K562 (cell line): ENCODE results near the gene SEMA3G. TPM values are rescaled to one million over a fixed set of nuclear protein-coding genes. Genes with fewer than 3 reads are reported as not detected.

ENCODE experiments used
- ATAC-seq: fragments of 200-7000 bp; cut with Tn5 transposase; 3 replicates; pipeline ENCODE4 v1.9.1; 2020; ENCODE audit warnings: moderate library complexity
- BruUV-seq: library from RNA; stranded (reverse); fragments of 400-500 nt; replicated peaks from 2 replicates; lab custom pipeline; 2021; lab: Mats Ljungman, UMichigan
- CTCF ChIA-PET: fragments of 300-600 bp; formaldehyde crosslinking; extraction: SDS; loops from one replicate; lab custom pipeline; 2021; ENCODE audit warnings: low intra/inter-chr PET ratio; lab: Yijun Ruan, JAX
- POLR2A ChIA-PET: fragments of 300-600, 350-650 bp; sonication (Branson Sonifier 250); formaldehyde crosslinking; extraction: SDS; loops from one replicate; lab custom pipeline; 2021; ENCODE audit warnings: antibody characterized with exemption, inconsistent platforms; lab: Yijun Ruan, JAX
- DNase-seq, 4 experiments: peaks; one replicate each; pipeline versions ENCODE4 v3.0.0 to v3.0.0-alpha.2; 2011 to 2018; ENCODE audit warnings: low spot score in 3 of 4, mixed read lengths in 3 of 4; ENCODE audit errors: extremely low read depth in 1 of 4
- FAIRE-seq: peaks from 2 replicates; lab custom pipeline; 2011; peaks lifted over from hg19 to GRCh38; lab: Jason Lieb, UNC
- H2AFZ ChIP-seq: 2 replicates; pipeline ENCODE4 v1.6.0; 2011; ENCODE audit warnings: low read depth, low read length, control low read depth, inconsistent platforms
- H3K27ac ChIP-seq: fragments of 200-600 bp; 3 replicates; pipeline ENCODE4 v1.8.0; 2011; ENCODE audit warnings: low read depth, mild to moderate bottlenecking, control low read depth, inconsistent platforms, low read length, moderate library complexity, mixed read lengths; ENCODE audit errors: extremely low read depth
- H3K27me3 ChIP-seq, 2 experiments: fragments of 300-600 bp in 1 of 2; 2 replicates in 1 of 2; 3 replicates in 1 of 2; pipeline versions ENCODE4 v1.6.0 to v1.8.0; 2011; ENCODE audit warnings: inconsistent platforms in 2 of 2, low read length in 2 of 2, mild to moderate bottlenecking in 1 of 2, mixed read lengths in 1 of 2, moderate library complexity in 1 of 2; ENCODE audit not compliant: control insufficient read depth in 2 of 2, insufficient read depth in 2 of 2
- H3K36me3 ChIP-seq: fragments of 300-600 bp; 3 replicates; pipeline ENCODE4 v1.8.0; 2011; ENCODE audit warnings: mild to moderate bottlenecking, low read length, inconsistent platforms; ENCODE audit not compliant: control insufficient read depth, insufficient read depth
- H3K4me1 ChIP-seq, 2 experiments: fragments of 200-600 bp in 1 of 2; replicated peaks in 1 of 2; 2 replicates in 1 of 2; 3 replicates in 1 of 2; pipeline versions ENCODE4 v1.5.1 to v1.8.0; 2011; ENCODE audit warnings: inconsistent platforms in 2 of 2, low read length in 2 of 2, mild to moderate bottlenecking in 1 of 2, mixed read lengths in 1 of 2, moderate library complexity in 1 of 2; ENCODE audit not compliant: control insufficient read depth in 2 of 2, insufficient read depth in 2 of 2
- H3K4me2 ChIP-seq: 2 replicates; pipeline ENCODE4 v1.6.1; 2011; ENCODE audit warnings: low read length, control low read depth, inconsistent platforms, mixed read lengths; ENCODE audit not compliant: insufficient read depth
- H3K4me3 ChIP-seq: fragments of 200-600 bp; sonication (generic), shearing (Covaris generic); 2 replicates; pipeline ENCODE4 v1.5.1; 2016; ENCODE audit warnings: control low read depth, inconsistent platforms
- H3K79me2 ChIP-seq: fragments of 200-600 bp; 3 replicates; pipeline ENCODE4 v1.8.0; 2011; ENCODE audit warnings: low read length, inconsistent platforms; ENCODE audit not compliant: control insufficient read depth, insufficient read depth
- H3K9ac ChIP-seq, 2 experiments: 2 replicates each; pipeline versions ENCODE4 v1.6.0 to v1.6.1; 2011; ENCODE audit warnings: low read depth in 2 of 2, low read length in 2 of 2, control low read depth in 1 of 2, inconsistent platforms in 1 of 2, mild to moderate bottlenecking in 1 of 2, mixed read lengths in 1 of 2; ENCODE audit not compliant: insufficient read depth in 1 of 2
- H3K9me1 ChIP-seq: one replicate; pipeline ENCODE4 v1.6.0; 2011; ENCODE audit warnings: inconsistent platforms, mild to moderate bottlenecking, low read length, moderate library complexity; ENCODE audit not compliant: control insufficient read depth, insufficient read depth
- H3K9me3 ChIP-seq: replicated peaks from 2 replicates; pipeline ENCODE4 v1.5.1; 2011; ENCODE audit warnings: low read depth, low read length, inconsistent platforms; ENCODE audit not compliant: control insufficient read depth, insufficient read depth
- H4K20me1 ChIP-seq: replicated peaks from 2 replicates; pipeline ENCODE4 v1.6.1; 2011; ENCODE audit warnings: low read length, inconsistent platforms, mixed read lengths; ENCODE audit not compliant: control insufficient read depth, insufficient read depth
- ARNT ChIP-seq, 2 experiments: fragments of 450-650 bp; IDR thresholded peaks; 2 replicates each; pipeline ENCODE4 v1.6.1; 2016; ENCODE audit warnings: mild to moderate bottlenecking in 1 of 2
- BHLHE40 ChIP-seq: IDR thresholded peaks from 2 replicates; pipeline ENCODE4 v1.6.1; 2011; ENCODE audit warnings: low read length, improper control_type of control experiment
- CBFA2T2 ChIP-seq: fragments of 450-650 bp; conservative IDR thresholded peaks from 2 replicates; pipeline ENCODE4 v1.6.1; 2017; ENCODE audit warnings: mild to moderate bottlenecking
- CBFA2T3 ChIP-seq: fragments of 450-650 bp; IDR thresholded peaks from 2 replicates; pipeline ENCODE4 v1.6.1; 2017
- NR2C1 ChIP-seq, 2 experiments: fragments of 450-650 bp; IDR thresholded peaks; 2 replicates each; pipeline ENCODE4 v1.6.1; 2017; ENCODE audit warnings: mild to moderate bottlenecking in 2 of 2, antibody characterized with exemption in 1 of 2, inconsistent platforms in 1 of 2, missing compliant biosample characterization in 1 of 2, missing genetic modification characterization in 1 of 2
- RAD51 ChIP-seq: fragments of 450-650 bp; IDR thresholded peaks from 2 replicates; pipeline ENCODE4 v1.7.1; 2016; ENCODE audit warnings: low read depth, mild to moderate bottlenecking, borderline replicate concordance
- RBM39 ChIP-seq: fragments of 200-400 bp; formaldehyde crosslinking; optimal IDR thresholded peaks from 2 replicates; pipeline ENCODE3; 2018; ENCODE audit warnings: low read depth, low read length
- U2AF2 ChIP-seq: fragments of 200-400 bp; formaldehyde crosslinking; optimal IDR thresholded peaks from 2 replicates; pipeline ENCODE3; 2017; ENCODE audit warnings: low read depth, mild to moderate bottlenecking, low read length
- WGBS: fragments of 100-300 bp; shearing (Covaris generic); methylation state at CpG from one replicate; pipeline ENCODE4 v1.1.6; 2016; ENCODE audit warnings: low coverage, mixed read lengths; ENCODE audit not compliant: insufficient coverage; ENCODE audit errors: missing lambda C conversion rate; 5-methylcytosine and 5-hydroxymethylcytosine counted together
- in situ Hi-C: fragments of 300-500 bp; cut with MboI; formaldehyde crosslinking; loops from 4 replicates; pipeline ENCODE4 v1.15.0; 2018; ENCODE audit warnings: inconsistent platforms, mixed read lengths
- intact Hi-C: fragments of 100-400 bp; cut with micrococcal nuclease; formaldehyde crosslinking; loops from 2 replicates; pipeline ENCODE4 v1.14.2; 2022
- polyA plus RNA-seq, 8 experiments: library from polyadenylated mRNA; depleted of rRNA in 4 of 8; stranded (reverse) in 5 of 8; unstranded in 3 of 8; fragments of >200 nt; fragmentation: Nextera tagmentation in 2 of 8; fragmentation: Illumina TruSeq in 1 of 8; extraction: Ambion mirVana in 2 of 8; extraction: Trizol in 1 of 8; gene quantifications; 2 replicates each; pipeline versions ENCODE4 v1.2.1 to v1.2.3, GENCODE V29; 2011 to 2014; ENCODE audit warnings: inconsistent platforms in 1 of 8, missing spikeins in 1 of 8
- total RNA-seq, 7 experiments: library from RNA; depleted of rRNA in 6 of 7; stranded (reverse); fragments of >200 nt in 6 of 7; fragmentation: Illumina TruSeq in 2 of 7; extraction: Trizol in 2 of 7; gene quantifications; 2 replicates each; pipeline versions ENCODE4 v1.2.1 to v1.2.3, GENCODE V29; 2011 to 2021; ENCODE audit warnings: low replicate concordance in 1 of 7
- TF ChIP-seq, protein P1 (sequence below): sonication (generic); formaldehyde crosslinking; IDR thresholded peaks from 2 replicates; pipeline ENCODE4 v1.5.0; 2020; ENCODE audit warnings: missing genetic modification reagents
- TF ChIP-seq, protein P2 (sequence below): sonication (generic); formaldehyde crosslinking; IDR thresholded peaks from 2 replicates; pipeline ENCODE4 v1.8.1; 2023; ENCODE audit warnings: mild to moderate bottlenecking, missing genetic modification reagents
- TF ChIP-seq, protein P3 (sequence below): sonication (generic); formaldehyde crosslinking; IDR thresholded peaks from 2 replicates; pipeline ENCODE4 v1.9.0; 2022; ENCODE audit warnings: mild to moderate bottlenecking, missing genetic modification reagents
- TF ChIP-seq, protein P4 (sequence below): fragments of 450-650 bp; formaldehyde crosslinking; conservative IDR thresholded peaks from 2 replicates; pipeline ENCODE4 v1.4.0; 2022; ENCODE audit warnings: mild to moderate bottlenecking, missing genetic modification characterization
- TF ChIP-seq, protein P5 (sequence below): sonication (generic); formaldehyde crosslinking; IDR thresholded peaks from 2 replicates; pipeline ENCODE4 v1.9.0; 2022; ENCODE audit warnings: mild to moderate bottlenecking, missing genetic modification reagents

Gene SEMA3G
- total and polyA plus RNA-seq, 9 of the 15 experiments (the other 6 are each of a cell fraction or from before 2014, with no cell fraction given) = 0.04 to 0.07 (median 0.05) TPM; not detected in 6

DNA sequence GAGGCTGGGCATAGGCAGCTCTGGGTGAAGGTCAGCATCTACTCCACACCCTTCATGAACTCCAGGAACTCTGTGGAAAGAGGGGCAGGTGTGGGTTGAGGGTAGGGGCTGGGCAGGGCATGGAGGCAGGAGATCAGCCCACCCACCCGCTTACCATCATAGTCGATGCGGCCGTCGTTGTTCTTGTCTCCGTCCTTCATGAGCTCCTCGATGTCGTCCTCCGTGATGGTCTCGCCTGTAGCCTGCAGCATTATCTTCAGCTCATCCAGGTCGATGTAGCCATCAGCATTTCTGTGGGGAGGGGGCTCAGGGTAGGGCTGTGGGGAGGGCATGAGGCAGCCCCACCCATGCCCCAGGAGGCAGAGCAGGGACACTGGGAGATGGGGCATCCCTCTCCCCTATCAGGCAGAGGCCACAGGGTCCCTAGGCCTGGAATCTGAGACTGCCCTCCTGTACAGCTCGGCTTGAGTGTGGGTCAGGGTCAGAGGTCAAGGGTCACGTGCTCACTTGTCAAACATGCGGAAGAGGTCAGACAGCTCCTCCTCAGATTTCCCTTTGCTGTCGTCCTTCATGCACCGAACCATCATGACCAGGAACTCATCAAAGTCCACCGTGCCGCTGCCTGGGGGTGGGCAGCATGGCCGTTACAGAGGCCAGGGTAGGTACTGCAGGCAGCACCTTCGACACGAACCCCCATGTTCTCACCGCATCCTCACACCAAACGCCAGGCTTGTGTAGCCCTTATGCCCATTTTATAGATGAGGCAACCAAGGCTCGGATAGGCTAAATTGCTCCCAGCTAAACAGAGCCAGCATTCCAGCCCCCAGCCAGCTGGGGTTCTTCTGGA, 6.6 kb upstream of the SEMA3G start:
- intact Hi-C loops = loop anchor here (10.0 kb wide), 1 partner anchor 233 kb away; the partner anchor contains the start of genes GNL3 and PBRM1
- TF ChIP-seq, protein P1, sequence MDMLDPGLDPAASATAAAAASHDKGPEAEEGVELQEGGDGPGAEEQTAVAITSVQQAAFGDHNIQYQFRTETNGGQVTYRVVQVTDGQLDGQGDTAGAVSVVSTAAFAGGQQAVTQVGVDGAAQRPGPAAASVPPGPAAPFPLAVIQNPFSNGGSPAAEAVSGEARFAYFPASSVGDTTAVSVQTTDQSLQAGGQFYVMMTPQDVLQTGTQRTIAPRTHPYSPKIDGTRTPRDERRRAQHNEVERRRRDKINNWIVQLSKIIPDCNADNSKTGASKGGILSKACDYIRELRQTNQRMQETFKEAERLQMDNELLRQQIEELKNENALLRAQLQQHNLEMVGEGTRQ (CRISPR knock-in tag) = peak; percentile 72
- TF ChIP-seq, protein P2, sequence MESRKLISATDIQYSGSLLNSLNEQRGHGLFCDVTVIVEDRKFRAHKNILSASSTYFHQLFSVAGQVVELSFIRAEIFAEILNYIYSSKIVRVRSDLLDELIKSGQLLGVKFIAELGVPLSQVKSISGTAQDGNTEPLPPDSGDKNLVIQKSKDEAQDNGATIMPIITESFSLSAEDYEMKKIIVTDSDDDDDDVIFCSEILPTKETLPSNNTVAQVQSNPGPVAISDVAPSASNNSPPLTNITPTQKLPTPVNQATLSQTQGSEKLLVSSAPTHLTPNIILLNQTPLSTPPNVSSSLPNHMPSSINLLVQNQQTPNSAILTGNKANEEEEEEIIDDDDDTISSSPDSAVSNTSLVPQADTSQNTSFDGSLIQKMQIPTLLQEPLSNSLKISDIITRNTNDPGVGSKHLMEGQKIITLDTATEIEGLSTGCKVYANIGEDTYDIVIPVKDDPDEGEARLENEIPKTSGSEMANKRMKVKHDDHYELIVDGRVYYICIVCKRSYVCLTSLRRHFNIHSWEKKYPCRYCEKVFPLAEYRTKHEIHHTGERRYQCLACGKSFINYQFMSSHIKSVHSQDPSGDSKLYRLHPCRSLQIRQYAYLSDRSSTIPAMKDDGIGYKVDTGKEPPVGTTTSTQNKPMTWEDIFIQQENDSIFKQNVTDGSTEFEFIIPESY (CRISPR knock-in tag) = peak; percentile 34
- TF ChIP-seq BHLHE40 (peak; percentile 46), RAD51 (peak; percentile 50; the same call in 1 of the 2 replicates), CBFA2T2 (0 out of 2 replicates have a peak, but pooled peaks have one; percentile 15), RBM39 (no peak), NR2C1 (IDR thresholded peaks at IDR 0.05) (peak; percentile 95), NR2C1 (tag; IDR thresholded peaks at IDR 0.05) (peak; percentile 95), ARNT (IDR thresholded peaks at IDR 0.05) (no peak), U2AF2 (no peak), CBFA2T3 (no peak)
- TF ChIP-seq, protein P3, sequence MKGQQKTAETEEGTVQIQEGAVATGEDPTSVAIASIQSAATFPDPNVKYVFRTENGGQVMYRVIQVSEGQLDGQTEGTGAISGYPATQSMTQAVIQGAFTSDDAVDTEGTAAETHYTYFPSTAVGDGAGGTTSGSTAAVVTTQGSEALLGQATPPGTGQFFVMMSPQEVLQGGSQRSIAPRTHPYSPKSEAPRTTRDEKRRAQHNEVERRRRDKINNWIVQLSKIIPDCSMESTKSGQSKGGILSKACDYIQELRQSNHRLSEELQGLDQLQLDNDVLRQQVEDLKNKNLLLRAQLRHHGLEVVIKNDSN (CRISPR knock-in tag) = peak; percentile 87
- TF ChIP-seq, protein P4, sequence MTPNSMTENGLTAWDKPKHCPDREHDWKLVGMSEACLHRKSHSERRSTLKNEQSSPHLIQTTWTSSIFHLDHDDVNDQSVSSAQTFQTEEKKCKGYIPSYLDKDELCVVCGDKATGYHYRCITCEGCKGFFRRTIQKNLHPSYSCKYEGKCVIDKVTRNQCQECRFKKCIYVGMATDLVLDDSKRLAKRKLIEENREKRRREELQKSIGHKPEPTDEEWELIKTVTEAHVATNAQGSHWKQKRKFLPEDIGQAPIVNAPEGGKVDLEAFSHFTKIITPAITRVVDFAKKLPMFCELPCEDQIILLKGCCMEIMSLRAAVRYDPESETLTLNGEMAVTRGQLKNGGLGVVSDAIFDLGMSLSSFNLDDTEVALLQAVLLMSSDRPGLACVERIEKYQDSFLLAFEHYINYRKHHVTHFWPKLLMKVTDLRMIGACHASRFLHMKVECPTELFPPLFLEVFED (CRISPR knock-in tag) = no peak
- TF ChIP-seq, protein P5, sequence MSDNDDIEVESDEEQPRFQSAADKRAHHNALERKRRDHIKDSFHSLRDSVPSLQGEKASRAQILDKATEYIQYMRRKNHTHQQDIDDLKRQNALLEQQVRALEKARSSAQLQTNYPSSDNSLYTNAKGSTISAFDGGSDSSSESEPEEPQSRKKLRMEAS (CRISPR knock-in tag) = 0 out of 2 replicates have a peak, but pooled peaks have one; percentile 26

More for the DNA sequence above, 6.6 kb upstream of the SEMA3G start:
- FAIRE-seq = peak; percentile 61
- no peaks in the 10 kb centered on the region for H3K9me1 ChIP-seq
- H3K4me3 ChIP-seq = no peak overlapping the region
- H3K27ac ChIP-seq = no peak overlapping the region
- H3K36me3 ChIP-seq = no peaks in the 10 kb centered on the region
- no peak overlapping the region for H2AFZ ChIP-seq
- peak; percentile 21 to 50 (median 26) for DNase-seq
- H3K9ac ChIP-seq = no peak overlapping the region
- H3K79me2 ChIP-seq = peaks cover 13% of the 10 kb centered on the region
- no TSS peak for BruUV-seq
- ATAC-seq = no peak
- POLR2A ChIA-PET = interaction anchor here (0.6 to 1.0 kb wide), 3 partner anchors 15 to 31 kb away, joined by 3 to 6 read pairs (median 4); no protein-coding TSS in a partner anchor
- H3K4me2 ChIP-seq = no peak overlapping the region
- CTCF ChIA-PET = no interaction called here
- H3K4me1 ChIP-seq = peaks cover 13 to 52% of the 10 kb centered on the region in 2 experiments; a peak in 4 of 5 replicates
- H3K9me3 ChIP-seq = no peaks in the 10 kb centered on the region
- no peaks in the 10 kb centered on the region for H3K27me3 ChIP-seq
- 77% methylated on average over 19 of the region's 24 CpGs for WGBS
- no peaks in the 10 kb centered on the region for H4K20me1 ChIP-seq
- in situ Hi-C loops = no loop called here
